LNCAP (cell line): ENCODE measurements around the gene UBR3.

Experiments
- CTCF ChIP-seq: fragments of 450-650 bp; IDR thresholded peaks from 2 replicates; pipeline ENCODE4 v1.5.1; 2017; ENCODE audit warnings: mild to moderate bottlenecking

The UBR3 gene

GRCh38 chr2:169827272-169828140, at the start of gene UBR3:
UBR3 (plus strand) TSS chr2:169827454; CDS start chr2:169827508, 54 bp downstream.
- TF ChIP-seq CTCF = no peak

- no peak for TF ChIP-seq CTCF
Observed at GRCh38 chr2:169778446-169778845, 48.8 kb upstream of the UBR3 start.

- TF ChIP-seq CTCF = no peak
Observed at GRCh38 chr2:169781249-169782013, 45.8 kb upstream of the UBR3 start.

GRCh38 chr2:169782513-169782912, 44.7 kb upstream of the UBR3 start:
- no peak for TF ChIP-seq CTCF

- no peak for TF ChIP-seq CTCF
Observed at GRCh38 chr2:169790581-169790980, 36.7 kb upstream of the UBR3 start.

GRCh38 chr2:169795181-169795580, 32.1 kb upstream of the UBR3 start:
- no peak for TF ChIP-seq CTCF

- TF ChIP-seq CTCF = no peak
Observed at GRCh38 chr2:169796441-169796840, 30.8 kb upstream of the UBR3 start.
